Measurements from ENCODE around the gene DPYSL4. TPM values are rescaled to one million over a fixed set of nuclear protein-coding genes. Genes with fewer than 3 reads are reported as not detected.
A peak's percentile ranks its signal among the peaks of the same experiment; 100 is the strongest.

Gene DPYSL4
- total and polyA plus RNA-seq, 2 experiments from 2014 or later, result 10.6 to 23.9 TPM

GRCh38 chr10:132142396-132143161, 44.2 kb upstream of the DPYSL4 start:
- ATAC-seq, result peak; percentile 75
- peak; percentile 60 for DNase-seq (ENCODE audit: low spot score)
- Histone ChIP-seq H3K79me2 (replicated peaks; ENCODE audit: insufficient read depth) (no peaks in the 10 kb centered on the region), H3K36me3 (ENCODE audit: insufficient read depth) (no peaks in the 10 kb centered on the region), H3F3A (replicated peaks; ENCODE audit: low read depth) (no peaks in the 10 kb centered on the region), H3K27ac (ENCODE audit: low read depth) (no peak overlapping the region), H2AFZ (no peak overlapping the region), H3K4me2 (no peak overlapping the region), H3K4me3 (no peak overlapping the region), H4K20me1 (replicated peaks; ENCODE audit: insufficient read depth) (no peaks in the 10 kb centered on the region), H3K27me3 (ENCODE audit: insufficient read depth) (no peaks in the 10 kb centered on the region), H3K4me1 (ENCODE audit: insufficient read depth) (peaks cover 6% of the 10 kb centered on the region), H3K9me2 (ENCODE audit: insufficient read depth) (no peaks in the 10 kb centered on the region)
- Mint-ChIP-seq H3K27me3 (ENCODE audit: insufficient read depth, low read depth, poor library complexity) (peaks cover 10% of the 10 kb centered on the region), H3K4me1 (peaks cover 10% of the 10 kb centered on the region), H3K27ac (0 out of 2 replicates have a peak overlapping the region, but pooled peaks have one; percentile 52), H3K36me3 (ENCODE audit: low read depth) (no peaks in the 10 kb centered on the region), H3K4me3 (no peak overlapping the region), H3K9me3 (no peaks in the 10 kb centered on the region)
- TF ChIP-seq EZH2 (IDR thresholded peaks at IDR 0.05; ENCODE audit: low read depth, unreplicated experiment) (no peak), ZNF114 (CRISPR knock-in tag; IDR thresholded peaks at IDR 0.05) (no peak), CREB1 (CRISPR knock-in tag; IDR thresholded peaks at IDR 0.05; ENCODE audit: low read depth) (no peak), CTCF (conservative IDR thresholded peaks at IDR 0.05; ENCODE audit: low read depth in 2 of 2) (peak; percentile 60 to 94), STAT1 (IDR thresholded peaks at IDR 0.05; ENCODE audit: unreplicated experiment) (no peak)

- Histone ChIP-seq H2AFZ (no peak overlapping the region), H3K79me2 (replicated peaks; ENCODE audit: insufficient read depth) (no peaks in the 10 kb centered on the region), H3F3A (replicated peaks; ENCODE audit: low read depth) (no peaks in the 10 kb centered on the region), H3K4me1 (ENCODE audit: insufficient read depth) (peaks cover 6% of the 10 kb centered on the region), H3K4me2 (0 out of 2 replicates have a peak overlapping the region, but pooled peaks have one; percentile 55), H4K20me1 (replicated peaks; ENCODE audit: insufficient read depth) (no peaks in the 10 kb centered on the region), H3K4me3 (no peak overlapping the region), H3K27ac (ENCODE audit: low read depth) (no peak overlapping the region), H3K9me2 (ENCODE audit: insufficient read depth) (no peaks in the 10 kb centered on the region), H3K27me3 (ENCODE audit: insufficient read depth) (no peaks in the 10 kb centered on the region), H3K36me3 (ENCODE audit: insufficient read depth) (no peaks in the 10 kb centered on the region)
- Mint-ChIP-seq H3K36me3 (ENCODE audit: low read depth) (no peaks in the 10 kb centered on the region), H3K4me1 (peaks cover 11% of the 10 kb centered on the region), H3K27ac (peak overlapping the region; percentile 52; the same call in 1 of the 2 replicates), H3K27me3 (ENCODE audit: insufficient read depth, low read depth, poor library complexity) (peaks cover 10% of the 10 kb centered on the region), H3K4me3 (no peak overlapping the region; the same call in 2 of the 3 replicates), H3K9me3 (no peaks in the 10 kb centered on the region)
- ATAC-seq (peak; percentile 36), DNase-seq (ENCODE audit: low spot score) (peak; percentile 62)
- TF ChIP-seq CREB1 (CRISPR knock-in tag; IDR thresholded peaks at IDR 0.05; ENCODE audit: low read depth) (no peak), NANOG (IDR thresholded peaks at IDR 0.05; ENCODE audit: borderline replicate concordance) (no peak), ZNF114 (CRISPR knock-in tag; IDR thresholded peaks at IDR 0.05) (no peak), ZNF462 (CRISPR knock-in tag; IDR thresholded peaks at IDR 0.05) (no peak), JUNB (IDR thresholded peaks at IDR 0.05; ENCODE audit: unreplicated experiment) (no peak), POLR2AphosphoS5 (IDR thresholded peaks at IDR 0.05; ENCODE audit: low read depth) (no peak), EZH2phosphoT487 (IDR thresholded peaks at IDR 0.05; ENCODE audit: unreplicated experiment) (no peak), ETS1 (IDR thresholded peaks at IDR 0.05) (no peak), STAT1 (IDR thresholded peaks at IDR 0.05; ENCODE audit: unreplicated experiment) (no peak), ZNF331 (CRISPR knock-in tag; IDR thresholded peaks at IDR 0.05; ENCODE audit: low read depth) (no peak)
Observed at GRCh38 chr10:132143162-132143561, 43.6 kb upstream of the DPYSL4 start.

All from GM23338 (cell line).